Ectodermal cell (in vitro differentiated cells): Measurements from ENCODE around the gene PNLIPRP2.

ENCODE experiments used
- H3K27ac ChIP-seq: 2 replicates; pipeline ENCODE4 v1.7.0; 2013; ENCODE audit warnings: mild to moderate bottlenecking, low read depth, low read length; ENCODE audit not compliant: insufficient read depth, poor library complexity, severe bottlenecking
- H3K27me3 ChIP-seq: 2 replicates; pipeline ENCODE4 v1.7.0; 2013; ENCODE audit warnings: mild to moderate bottlenecking, low read length; ENCODE audit not compliant: insufficient read depth, control insufficient read depth, poor library complexity, severe bottlenecking
- H3K36me3 ChIP-seq: one replicate; pipeline ENCODE4 v1.7.0; 2013; ENCODE audit warnings: low read length; ENCODE audit not compliant: control insufficient read depth, insufficient read depth
- H3K4me1 ChIP-seq: one replicate; pipeline ENCODE4 v1.7.0; 2013; ENCODE audit warnings: low read length; ENCODE audit not compliant: control insufficient read depth, insufficient read depth
- H3K4me3 ChIP-seq: 2 replicates; pipeline ENCODE4 v1.7.0; 2013; ENCODE audit warnings: low read depth, low read length, control low read depth; ENCODE audit not compliant: insufficient read depth
- H3K9me3 ChIP-seq: 2 replicates; pipeline ENCODE4 v1.7.0; 2013; ENCODE audit warnings: mild to moderate bottlenecking, low read length, moderate library complexity; ENCODE audit not compliant: control insufficient read depth
- WGBS, 2 experiments: methylation state at CpG; one replicate each; pipeline ENCODE4 v1.1.7; 2013; ENCODE audit warnings: missing lambda C conversion rate in 2 of 2; 5-methylcytosine and 5-hydroxymethylcytosine counted together

The PNLIPRP2 gene

DNA sequence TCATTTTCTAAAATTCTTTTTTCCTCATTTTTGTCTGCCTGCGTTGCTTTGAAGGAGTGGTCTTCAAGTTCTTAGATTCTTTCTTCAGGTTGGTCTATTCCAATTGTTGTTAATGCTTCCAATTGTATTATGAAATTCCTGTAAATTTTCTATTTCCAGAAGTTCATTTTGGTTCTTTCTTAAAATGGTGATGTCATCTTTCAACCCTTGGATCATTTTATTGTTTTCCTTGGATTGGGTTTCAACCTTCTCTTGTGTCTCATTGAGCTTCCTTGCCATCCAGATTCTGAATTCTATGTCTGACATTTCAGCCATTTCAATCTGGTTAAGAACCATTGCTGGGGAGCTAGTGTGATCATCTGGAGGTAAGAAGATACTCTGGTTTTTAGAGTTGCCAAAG is 33.1 kb downstream of the PNLIPRP2 start:
- Histone ChIP-seq H3K9me3 (no peaks in the 10 kb centered on the region), H3K4me3 (no peak overlapping the region), H3K4me1 (no peaks in the 10 kb centered on the region), H3K36me3 (no peaks in the 10 kb centered on the region), H3K27ac (no peak overlapping the region), H3K27me3 (no peaks in the 10 kb centered on the region)
- 100% methylated on average over 1 of the region's 1 CpG; no CpG with 5 or more reads in 1 of the 2 experiments for WGBS, 2 experiments

- Histone ChIP-seq H3K27ac (no peak overlapping the region), H3K4me1 (no peaks in the 10 kb centered on the region), H3K9me3 (no peaks in the 10 kb centered on the region), H3K36me3 (no peaks in the 10 kb centered on the region), H3K27me3 (no peaks in the 10 kb centered on the region), H3K4me3 (no peak overlapping the region)
- WGBS, 2 experiments: 59 to 64% methylated on average over 4 of the region's 4 CpGs
Observed at GRCh38 chr10:116654816-116655215, 34.1 kb downstream of the PNLIPRP2 start.

- H3K27me3 ChIP-seq: no peaks in the 10 kb centered on the region
- no peaks in the 10 kb centered on the region for H3K9me3 ChIP-seq
- 95 to 98% methylated on average over 2 of the region's 2 CpGs for WGBS, 2 experiments
- no peak overlapping the region for H3K4me3 ChIP-seq
- no peaks in the 10 kb centered on the region for H3K4me1 ChIP-seq
- H3K27ac ChIP-seq: no peak overlapping the region
- no peaks in the 10 kb centered on the region for H3K36me3 ChIP-seq
Observed at GRCh38 chr10:116655568-116655967, 34.8 kb downstream of the PNLIPRP2 start.

GRCh38 chr10:116656044-116656443 is 35.3 kb downstream of the PNLIPRP2 start:
- Histone ChIP-seq H3K4me3 (no peak overlapping the region), H3K27me3 (no peaks in the 10 kb centered on the region), H3K9me3 (no peaks in the 10 kb centered on the region), H3K4me1 (no peaks in the 10 kb centered on the region), H3K27ac (no peak overlapping the region), H3K36me3 (no peaks in the 10 kb centered on the region)
- WGBS, 2 experiments: 95 to 100% methylated on average over 4 of the region's 4 CpGs

DNA sequence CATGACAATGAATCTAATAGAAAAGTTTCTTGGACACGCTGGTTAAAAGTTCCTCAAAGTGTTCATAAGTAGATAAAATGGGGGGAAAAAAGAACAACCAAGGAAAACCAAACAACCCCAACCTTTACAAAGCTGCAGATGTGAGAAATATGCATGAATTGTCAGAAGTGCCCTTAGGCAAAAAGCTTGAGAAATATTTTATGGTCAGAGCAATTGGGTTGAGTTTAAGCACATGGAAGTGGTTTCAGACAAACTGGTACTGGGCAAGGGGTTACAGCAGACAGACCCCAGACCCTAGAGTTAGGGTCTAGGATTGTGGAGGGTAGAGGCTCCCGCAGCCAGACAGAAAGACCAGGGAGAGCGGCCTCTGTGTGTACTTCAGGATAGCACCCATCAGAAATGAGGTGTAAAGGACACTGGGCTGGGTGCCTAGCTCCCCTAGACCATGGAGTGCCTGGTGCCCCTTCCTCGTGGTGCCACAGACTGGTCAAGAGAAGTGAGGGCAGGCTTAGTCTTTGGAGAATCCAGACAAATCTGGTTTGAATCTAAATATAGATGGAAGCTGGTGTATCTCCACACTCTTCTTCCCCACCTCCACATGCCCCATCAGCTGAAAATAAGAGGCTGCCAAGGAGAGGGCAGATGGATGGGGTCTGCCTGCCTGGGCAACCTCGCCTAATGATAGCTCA is 37.3 kb downstream of the PNLIPRP2 start:
- no peaks in the 10 kb centered on the region for H3K36me3 ChIP-seq
- WGBS, 2 experiments: 94 to 96% methylated on average over 4 to 5 of the region's 5 CpGs
- H3K27me3 ChIP-seq: no peaks in the 10 kb centered on the region
- H3K9me3 ChIP-seq: no peaks in the 10 kb centered on the region
- no peak overlapping the region for H3K4me3 ChIP-seq
- no peak overlapping the region for H3K27ac ChIP-seq
- no peaks in the 10 kb centered on the region for H3K4me1 ChIP-seq

DNA sequence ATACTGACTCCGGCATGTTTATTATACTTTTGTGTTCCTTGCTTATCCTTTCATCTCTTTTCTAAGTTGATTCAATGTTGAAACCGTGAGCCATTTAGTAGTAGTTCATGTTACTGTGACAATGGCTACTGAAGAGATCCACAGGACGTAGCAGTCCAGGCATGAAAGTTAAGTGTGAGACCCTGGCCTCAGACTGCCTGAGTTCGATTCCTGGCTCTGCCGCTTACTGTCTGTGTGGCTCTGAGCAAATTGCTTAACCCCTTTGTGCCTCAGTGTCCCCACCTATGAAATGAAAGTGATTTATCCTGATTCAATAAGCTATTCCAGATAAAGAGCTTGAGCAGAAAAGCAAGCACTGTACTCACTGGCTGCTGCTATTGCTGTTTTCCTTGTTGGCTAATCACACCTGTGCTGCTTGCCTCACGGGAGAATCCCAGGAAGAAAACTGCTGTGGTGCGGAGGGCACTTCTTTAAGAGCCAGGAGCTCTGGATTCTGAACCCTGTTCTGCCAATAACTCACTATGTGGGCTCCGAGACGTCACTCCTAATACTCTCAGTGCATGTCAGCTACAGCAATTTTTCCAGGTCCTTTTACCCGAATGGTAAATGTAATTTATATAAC is 38.4 kb downstream of the PNLIPRP2 start:
- Histone ChIP-seq H3K9me3 (no peaks in the 10 kb centered on the region), H3K27ac (no peak overlapping the region), H3K27me3 (no peaks in the 10 kb centered on the region), H3K4me1 (no peaks in the 10 kb centered on the region), H3K36me3 (no peaks in the 10 kb centered on the region), H3K4me3 (no peak overlapping the region)
- 88 to 89% methylated on average over 9 to 10 of the region's 10 CpGs for WGBS, 2 experiments

- no peak overlapping the region for H3K27ac ChIP-seq
- no peaks in the 10 kb centered on the region for H3K9me3 ChIP-seq
- no peaks in the 10 kb centered on the region for H3K36me3 ChIP-seq
- H3K27me3 ChIP-seq: no peaks in the 10 kb centered on the region
- WGBS, 2 experiments: 69 to 72% methylated on average over 5 of the region's 5 CpGs
- no peaks in the 10 kb centered on the region for H3K4me1 ChIP-seq
- H3K4me3 ChIP-seq: no peak overlapping the region
Observed at GRCh38 chr10:116660860-116661259, 40.1 kb downstream of the PNLIPRP2 start.

GRCh38 chr10:116663342-116663741 is 42.6 kb downstream of the PNLIPRP2 start:
- Histone ChIP-seq H3K27me3 (no peaks in the 10 kb centered on the region), H3K4me1 (no peaks in the 10 kb centered on the region)
- WGBS, 2 experiments: 93 to 95% methylated on average over 7 of the region's 7 CpGs

GRCh38 chr10:116664631-116665030 is 43.9 kb downstream of the PNLIPRP2 start:
- Histone ChIP-seq H3K4me3 (no peak overlapping the region), H3K4me1 (no peaks in the 10 kb centered on the region), H3K9me3 (no peaks in the 10 kb centered on the region), H3K27ac (no peak overlapping the region), H3K27me3 (no peaks in the 10 kb centered on the region), H3K36me3 (no peaks in the 10 kb centered on the region)
- 91 to 92% methylated on average over 5 of the region's 5 CpGs for WGBS, 2 experiments

More at GRCh38 chr10:116663342-116663741, 42.6 kb downstream of the PNLIPRP2 start:
- Histone ChIP-seq H3K27ac (no peak overlapping the region), H3K36me3 (no peaks in the 10 kb centered on the region), H3K4me3 (no peak overlapping the region), H3K9me3 (no peaks in the 10 kb centered on the region)

DNA sequence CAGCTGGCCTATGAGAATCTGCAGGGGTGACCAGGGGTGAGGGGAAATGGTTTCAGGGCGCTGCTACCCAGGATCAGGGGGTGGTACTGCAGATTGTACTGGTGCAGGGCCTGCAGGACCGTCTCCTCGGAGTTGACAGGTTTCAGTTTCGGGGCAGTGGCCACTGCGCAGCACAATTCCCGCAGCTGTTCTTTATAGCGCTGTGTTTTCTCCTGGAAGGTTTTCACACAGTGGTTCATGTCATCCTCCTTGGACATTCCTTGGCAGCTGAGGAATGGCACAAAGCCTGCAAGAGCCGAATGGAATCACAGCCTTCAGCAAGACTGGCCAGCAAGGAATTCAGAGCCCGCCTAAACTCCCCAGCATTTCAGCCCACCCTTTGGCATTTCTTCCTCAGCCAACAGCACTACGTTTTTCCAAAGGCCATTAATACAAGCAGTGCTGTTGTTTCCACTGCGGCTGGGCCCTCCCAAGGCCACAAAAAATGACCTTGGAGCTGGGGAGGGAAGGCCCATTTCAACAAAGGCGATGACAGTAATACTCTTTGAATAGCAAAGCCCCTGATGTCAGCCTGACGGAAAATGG is 44.9 kb downstream of the PNLIPRP2 start:
- H3K4me1 ChIP-seq: no peaks in the 10 kb centered on the region
- no peaks in the 10 kb centered on the region for H3K27me3 ChIP-seq
- H3K4me3 ChIP-seq: no peak overlapping the region
- H3K27ac ChIP-seq: no peak overlapping the region
- no peaks in the 10 kb centered on the region for H3K9me3 ChIP-seq
- WGBS, 2 experiments: 86 to 87% methylated on average over 13 of the region's 13 CpGs
- H3K36me3 ChIP-seq: no peaks in the 10 kb centered on the region
